Neural cell (in vitro differentiated cells): Measurements from ENCODE around the gene PPP2R2B. TPM values are rescaled to one million over a fixed set of nuclear protein-coding genes. Genes with fewer than 3 reads are reported as not detected.
"Not testable (repeated sequence)": the region's sequence is repeated elsewhere in the genome, so short reads cannot be mapped to it uniquely, and the experiment has no call there.

Source experiments
- H2AFZ ChIP-seq: fragments of 200-600, 300-800 bp; sonication (generic), shearing (Covaris generic); 2 replicates; pipeline ENCODE4 v1.6.0; 2014; ENCODE audit warnings: low read depth, mild to moderate bottlenecking, antibody characterized with exemption, low read length, moderate library complexity
- H3F3A ChIP-seq: fragments of 200-600 bp; shearing (Covaris generic); 2 replicates; pipeline ENCODE4 v1.6.1; 2016; ENCODE audit warnings: mild to moderate bottlenecking, moderate library complexity, mixed read lengths, antibody characterized with exemption, low read length; ENCODE audit not compliant: insufficient read depth, poor library complexity, severe bottlenecking
- H3K27ac ChIP-seq: fragments of 200-600, 300-800 bp; sonication (generic), shearing (Covaris generic); 2 replicates; pipeline ENCODE4 v1.5.1; 2014; ENCODE audit warnings: mild to moderate bottlenecking, low read length, moderate library complexity
- H3K27me3 ChIP-seq: fragments of 300-800, 200-600 bp; sonication (generic), shearing (Covaris generic); 2 replicates; pipeline ENCODE4 v1.6.0; 2014; ENCODE audit warnings: mild to moderate bottlenecking, low read depth, low read length, moderate library complexity; ENCODE audit not compliant: insufficient read depth
- H3K36me3 ChIP-seq: fragments of 300-800, 200-600 bp; sonication (generic), shearing (Covaris generic); 2 replicates; pipeline ENCODE4 v1.5.1; 2014; ENCODE audit warnings: mild to moderate bottlenecking, antibody characterized with exemption, low read length, moderate library complexity; ENCODE audit not compliant: insufficient read depth
- H3K4me2 ChIP-seq: fragments of 300-800, 200-600 bp; sonication (generic), shearing (Covaris generic); 2 replicates; pipeline ENCODE4 v1.6.0; 2014; ENCODE audit warnings: mild to moderate bottlenecking, low read length
- H3K4me3 ChIP-seq: fragments of 300-800, 200-600 bp; sonication (generic), shearing (Covaris generic); 2 replicates; pipeline ENCODE4 v1.5.1; 2014; ENCODE audit warnings: mild to moderate bottlenecking, low read length, moderate library complexity
- H3K79me2 ChIP-seq: fragments of 200-600 bp; shearing (Covaris generic); replicated peaks from 2 replicates; pipeline ENCODE4 v1.6.0; 2014; ENCODE audit warnings: mild to moderate bottlenecking, low read length, moderate library complexity; ENCODE audit not compliant: insufficient read depth
- H3K9ac ChIP-seq: fragments of 300-800, 200-600 bp; sonication (generic), shearing (Covaris generic); 2 replicates; pipeline ENCODE4 v1.6.1; 2016; ENCODE audit warnings: mild to moderate bottlenecking, low read length, mixed read lengths
- H3K9me2 ChIP-seq: fragments of 200-600 bp; shearing (Covaris generic); 2 replicates; pipeline ENCODE4 v1.6.1; 2016; ENCODE audit warnings: mild to moderate bottlenecking, low read length, mixed read lengths; ENCODE audit not compliant: insufficient read depth
- H3K9me3 ChIP-seq: fragments of 200-600, 300-800 bp; sonication (generic), shearing (Covaris generic); 2 replicates; pipeline ENCODE4 v1.6.1; 2016; ENCODE audit warnings: mild to moderate bottlenecking, mixed run types, low read length, moderate library complexity, mixed read lengths
- H4K20me1 ChIP-seq: fragments of 200-600 bp; shearing (Covaris generic); 2 replicates; pipeline ENCODE4 v1.6.1; 2016; ENCODE audit warnings: mild to moderate bottlenecking, mixed run types; ENCODE audit not compliant: insufficient read depth
- EP300 ChIP-seq: fragments of 450-650 bp; conservative IDR thresholded peaks from 2 replicates; pipeline ENCODE4 v1.6.1; 2014; ENCODE audit warnings: antibody characterized with exemption, mild to moderate bottlenecking, moderate library complexity; ENCODE audit not compliant: poor library complexity, severe bottlenecking
- EZH2 ChIP-seq: fragments of 200-600, 300-800 bp; shearing (Covaris generic), sonication (generic); IDR thresholded peaks from 2 replicates; pipeline ENCODE4 v1.6.1; 2014; ENCODE audit warnings: antibody characterized with exemption, low read length, borderline replicate concordance, mild to moderate bottlenecking; ENCODE audit not compliant: insufficient read depth, poor library complexity, severe bottlenecking
- MXI1 ChIP-seq: fragments of 450-650 bp; conservative IDR thresholded peaks from 2 replicates; pipeline ENCODE4 v1.6.1; 2014; ENCODE audit warnings: antibody characterized with exemption, mild to moderate bottlenecking; ENCODE audit not compliant: poor library complexity, severe bottlenecking
- POLR2AphosphoS5 ChIP-seq: IDR thresholded peaks from 2 replicates; pipeline ENCODE4 v1.6.1; 2012
- RAD21 ChIP-seq: fragments of 450-650 bp; conservative IDR thresholded peaks from 2 replicates; pipeline ENCODE4 v1.6.1; 2014; ENCODE audit warnings: antibody characterized with exemption, mild to moderate bottlenecking, moderate library complexity
- SMC3 ChIP-seq: fragments of 450-650 bp; conservative IDR thresholded peaks from 2 replicates; pipeline ENCODE4 v1.6.1; 2014; ENCODE audit warnings: antibody characterized with exemption, mild to moderate bottlenecking, moderate library complexity; ENCODE audit not compliant: poor library complexity
- TAF1 ChIP-seq: IDR thresholded peaks from 2 replicates; pipeline ENCODE4 v1.6.1; 2012; ENCODE audit warnings: low read depth
- polyA plus RNA-seq: library from polyadenylated mRNA; depleted of rRNA; stranded (reverse); fragments of >200 nt; gene quantifications from 2 replicates; pipeline ENCODE4 v1.2.3, GENCODE V29; 2014
- TF ChIP-seq, protein P1 (sequence below): fragments of 450-650 bp; IDR thresholded peaks from 2 replicates; pipeline ENCODE4 v1.5.1; 2014; ENCODE audit warnings: antibody characterized with exemption, mild to moderate bottlenecking, moderate library complexity; ENCODE audit not compliant: poor library complexity, severe bottlenecking
- TF ChIP-seq, protein P2 (sequence below): IDR thresholded peaks from 2 replicates; pipeline ENCODE4 v1.6.1; 2012; ENCODE audit warnings: borderline replicate concordance

The PPP2R2B gene
- polyA plus RNA-seq, 1 donor from 2014 or later = 250 TPM

DNA sequence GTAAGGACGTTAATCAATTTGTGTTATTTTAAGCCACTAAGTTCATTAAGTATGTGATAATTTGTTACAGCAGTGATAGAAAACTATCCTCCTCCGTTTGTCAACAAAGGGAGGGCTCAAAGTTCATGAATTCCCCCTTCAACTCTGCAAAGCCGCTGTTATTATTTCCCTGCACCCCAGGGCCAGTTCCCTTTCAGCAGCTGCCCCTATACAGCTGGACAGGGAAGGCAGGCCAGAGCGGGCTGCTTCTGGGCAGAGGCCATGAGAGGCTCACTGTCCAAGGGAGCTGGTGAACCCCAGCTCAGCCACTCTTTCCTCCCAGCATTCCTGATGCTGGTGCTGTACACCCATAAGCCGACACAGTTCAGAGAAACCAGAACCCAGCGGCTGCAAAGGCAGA is 260.1 kb downstream of the PPP2R2B start:
- no peak overlapping the region for H2AFZ ChIP-seq
- no peak overlapping the region for H3K4me2 ChIP-seq
- H4K20me1 ChIP-seq = no peaks in the 10 kb centered on the region
- no peaks in the 10 kb centered on the region for H3K79me2 ChIP-seq
- H3K36me3 ChIP-seq = no peaks in the 10 kb centered on the region
- no peaks in the 10 kb centered on the region for H3F3A ChIP-seq
- peak overlapping the region; percentile 49 for H3K27ac ChIP-seq
- TF ChIP-seq, protein P1, sequence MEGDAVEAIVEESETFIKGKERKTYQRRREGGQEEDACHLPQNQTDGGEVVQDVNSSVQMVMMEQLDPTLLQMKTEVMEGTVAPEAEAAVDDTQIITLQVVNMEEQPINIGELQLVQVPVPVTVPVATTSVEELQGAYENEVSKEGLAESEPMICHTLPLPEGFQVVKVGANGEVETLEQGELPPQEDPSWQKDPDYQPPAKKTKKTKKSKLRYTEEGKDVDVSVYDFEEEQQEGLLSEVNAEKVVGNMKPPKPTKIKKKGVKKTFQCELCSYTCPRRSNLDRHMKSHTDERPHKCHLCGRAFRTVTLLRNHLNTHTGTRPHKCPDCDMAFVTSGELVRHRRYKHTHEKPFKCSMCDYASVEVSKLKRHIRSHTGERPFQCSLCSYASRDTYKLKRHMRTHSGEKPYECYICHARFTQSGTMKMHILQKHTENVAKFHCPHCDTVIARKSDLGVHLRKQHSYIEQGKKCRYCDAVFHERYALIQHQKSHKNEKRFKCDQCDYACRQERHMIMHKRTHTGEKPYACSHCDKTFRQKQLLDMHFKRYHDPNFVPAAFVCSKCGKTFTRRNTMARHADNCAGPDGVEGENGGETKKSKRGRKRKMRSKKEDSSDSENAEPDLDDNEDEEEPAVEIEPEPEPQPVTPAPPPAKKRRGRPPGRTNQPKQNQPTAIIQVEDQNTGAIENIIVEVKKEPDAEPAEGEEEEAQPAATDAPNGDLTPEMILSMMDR = no peak
- TF ChIP-seq TAF1 = no peak
- no peak for TF ChIP-seq RAD21
- no peak for TF ChIP-seq SMC3
- no peak for TF ChIP-seq POLR2AphosphoS5
- TF ChIP-seq EZH2 = no peak
- TF ChIP-seq MXI1 = no peak
- TF ChIP-seq, protein P2, sequence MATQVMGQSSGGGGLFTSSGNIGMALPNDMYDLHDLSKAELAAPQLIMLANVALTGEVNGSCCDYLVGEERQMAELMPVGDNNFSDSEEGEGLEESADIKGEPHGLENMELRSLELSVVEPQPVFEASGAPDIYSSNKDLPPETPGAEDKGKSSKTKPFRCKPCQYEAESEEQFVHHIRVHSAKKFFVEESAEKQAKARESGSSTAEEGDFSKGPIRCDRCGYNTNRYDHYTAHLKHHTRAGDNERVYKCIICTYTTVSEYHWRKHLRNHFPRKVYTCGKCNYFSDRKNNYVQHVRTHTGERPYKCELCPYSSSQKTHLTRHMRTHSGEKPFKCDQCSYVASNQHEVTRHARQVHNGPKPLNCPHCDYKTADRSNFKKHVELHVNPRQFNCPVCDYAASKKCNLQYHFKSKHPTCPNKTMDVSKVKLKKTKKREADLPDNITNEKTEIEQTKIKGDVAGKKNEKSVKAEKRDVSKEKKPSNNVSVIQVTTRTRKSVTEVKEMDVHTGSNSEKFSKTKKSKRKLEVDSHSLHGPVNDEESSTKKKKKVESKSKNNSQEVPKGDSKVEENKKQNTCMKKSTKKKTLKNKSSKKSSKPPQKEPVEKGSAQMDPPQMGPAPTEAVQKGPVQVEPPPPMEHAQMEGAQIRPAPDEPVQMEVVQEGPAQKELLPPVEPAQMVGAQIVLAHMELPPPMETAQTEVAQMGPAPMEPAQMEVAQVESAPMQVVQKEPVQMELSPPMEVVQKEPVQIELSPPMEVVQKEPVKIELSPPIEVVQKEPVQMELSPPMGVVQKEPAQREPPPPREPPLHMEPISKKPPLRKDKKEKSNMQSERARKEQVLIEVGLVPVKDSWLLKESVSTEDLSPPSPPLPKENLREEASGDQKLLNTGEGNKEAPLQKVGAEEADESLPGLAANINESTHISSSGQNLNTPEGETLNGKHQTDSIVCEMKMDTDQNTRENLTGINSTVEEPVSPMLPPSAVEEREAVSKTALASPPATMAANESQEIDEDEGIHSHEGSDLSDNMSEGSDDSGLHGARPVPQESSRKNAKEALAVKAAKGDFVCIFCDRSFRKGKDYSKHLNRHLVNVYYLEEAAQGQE = no peak
- no peak for TF ChIP-seq EP300
- no peaks in the 10 kb centered on the region for H3K9me3 ChIP-seq
- H3K27me3 ChIP-seq = no peaks in the 10 kb centered on the region
- no peaks in the 10 kb centered on the region for H3K9me2 ChIP-seq
- no peak overlapping the region for H3K4me3 ChIP-seq
- no peak overlapping the region for H3K9ac ChIP-seq

DNA sequence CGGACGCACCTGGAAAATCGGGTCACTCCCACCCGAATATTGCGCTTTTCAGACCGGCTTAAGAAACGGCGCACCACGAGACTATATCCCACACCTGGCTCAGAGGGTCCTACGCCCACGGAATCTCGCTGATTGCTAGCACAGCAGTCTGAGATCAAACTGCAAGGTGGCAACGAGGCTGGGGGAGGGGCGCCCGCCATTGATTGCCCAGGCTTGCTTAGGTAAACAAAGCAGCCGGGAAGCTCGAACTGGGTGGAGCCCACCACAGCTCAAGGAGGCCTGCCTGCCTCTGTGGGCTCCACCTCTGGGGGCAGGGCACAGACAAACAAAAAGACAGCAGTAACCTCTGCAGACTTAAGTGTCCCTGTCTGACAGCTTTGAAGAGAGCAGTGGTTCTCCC is 268.8 kb downstream of the PPP2R2B start:
- H3K9ac ChIP-seq, H3K27ac ChIP-seq, H3K4me2 ChIP-seq, H4K20me1 ChIP-seq, H3K79me2 ChIP-seq, H3K4me3 ChIP-seq, H3K36me3 ChIP-seq, H2AFZ ChIP-seq, H3K27me3 ChIP-seq, H3K9me2 ChIP-seq, H3K9me3 ChIP-seq, H3F3A ChIP-seq: not testable (repeated sequence)

DNA sequence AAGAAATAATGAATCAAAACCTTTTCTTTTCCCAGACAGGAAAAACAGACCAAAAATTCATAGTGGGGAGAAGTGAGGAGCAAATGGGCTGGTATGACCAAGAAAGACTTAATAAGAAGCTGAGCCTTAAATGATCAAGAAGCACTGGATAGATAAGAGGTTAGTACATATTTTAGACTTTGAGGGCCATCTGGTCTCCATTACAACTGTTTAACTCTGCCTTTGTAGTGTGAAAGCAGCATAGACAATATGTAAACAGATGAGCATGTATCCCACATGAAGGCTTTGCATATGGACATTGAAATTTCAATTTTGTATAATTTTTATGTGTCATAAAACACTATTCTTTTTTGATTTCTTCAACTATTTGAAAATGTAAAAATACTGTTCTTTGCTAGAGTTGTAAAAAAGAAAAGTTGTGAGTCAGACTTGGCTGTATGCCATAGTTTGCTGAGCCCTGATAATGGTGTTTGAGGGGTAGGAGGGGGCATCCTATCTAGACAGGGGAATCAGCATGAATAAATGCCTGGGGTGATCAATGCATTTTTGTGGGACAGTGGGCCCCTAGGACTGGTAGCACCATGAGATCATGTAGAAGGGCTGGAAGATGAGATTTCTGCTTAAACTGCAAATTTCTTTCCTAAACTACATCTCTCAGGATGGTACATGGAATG is 270.8 kb downstream of the PPP2R2B start:
- H3K27me3 ChIP-seq = no peaks in the 10 kb centered on the region
- H3K4me2 ChIP-seq = no peak overlapping the region
- no peaks in the 10 kb centered on the region for H3K79me2 ChIP-seq
- no peaks in the 10 kb centered on the region for H4K20me1 ChIP-seq
- H3K9me3 ChIP-seq = no peaks in the 10 kb centered on the region
- no peak overlapping the region for H3K4me3 ChIP-seq
- no peaks in the 10 kb centered on the region for H3K9me2 ChIP-seq
- H2AFZ ChIP-seq = no peak overlapping the region
- no peak overlapping the region for H3K9ac ChIP-seq
- TF ChIP-seq SMC3 = no peak
- no peak for TF ChIP-seq MXI1
- no peak for TF ChIP-seq EZH2
- TF ChIP-seq TAF1 = no peak
- no peak for TF ChIP-seq POLR2AphosphoS5
- no peak for TF ChIP-seq RAD21
- TF ChIP-seq, protein P2 = no peak
- TF ChIP-seq, protein P1 = no peak
- TF ChIP-seq EP300 = no peak
- peak overlapping the region; percentile 62 for H3K27ac ChIP-seq
- H3K36me3 ChIP-seq = no peaks in the 10 kb centered on the region
- no peaks in the 10 kb centered on the region for H3F3A ChIP-seq
